DMS153 treated with DMSO at 0.1 percent for 48 hours (cell line): ENCODE data around the gene ATP5PD.
A peak's percentile ranks its signal among the peaks of the same experiment; 100 is the strongest.
"Not testable (repeated sequence)": the region's sequence is repeated elsewhere in the genome, so short reads cannot be mapped to it uniquely, and the experiment has no call there.

Experiments used
- DNase-seq: peaks from one replicate; lab custom pipeline; 2025; ENCODE audit not compliant: unreplicated experiment; lab: John Stamatoyannopoulos, UW

Gene ATP5PD

DNA sequence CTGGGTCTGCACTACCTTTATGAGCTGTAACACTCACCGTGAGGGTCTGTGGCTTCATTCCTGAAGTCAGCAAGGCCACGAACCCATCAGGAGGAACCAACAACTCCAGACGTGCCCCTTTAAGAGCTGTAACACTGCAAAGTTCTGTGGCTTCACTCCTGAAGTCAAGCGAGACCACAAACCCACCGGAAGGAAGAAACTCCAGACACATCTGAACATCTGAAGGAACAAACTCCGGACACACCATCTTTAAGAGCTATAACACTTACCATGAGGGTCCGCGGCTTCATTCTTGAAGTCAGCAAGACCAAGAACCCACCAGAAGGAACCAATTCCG, 21.4 kb downstream of the ATP5PD start:
- not testable (repeated sequence) for DNase-seq

DNA sequence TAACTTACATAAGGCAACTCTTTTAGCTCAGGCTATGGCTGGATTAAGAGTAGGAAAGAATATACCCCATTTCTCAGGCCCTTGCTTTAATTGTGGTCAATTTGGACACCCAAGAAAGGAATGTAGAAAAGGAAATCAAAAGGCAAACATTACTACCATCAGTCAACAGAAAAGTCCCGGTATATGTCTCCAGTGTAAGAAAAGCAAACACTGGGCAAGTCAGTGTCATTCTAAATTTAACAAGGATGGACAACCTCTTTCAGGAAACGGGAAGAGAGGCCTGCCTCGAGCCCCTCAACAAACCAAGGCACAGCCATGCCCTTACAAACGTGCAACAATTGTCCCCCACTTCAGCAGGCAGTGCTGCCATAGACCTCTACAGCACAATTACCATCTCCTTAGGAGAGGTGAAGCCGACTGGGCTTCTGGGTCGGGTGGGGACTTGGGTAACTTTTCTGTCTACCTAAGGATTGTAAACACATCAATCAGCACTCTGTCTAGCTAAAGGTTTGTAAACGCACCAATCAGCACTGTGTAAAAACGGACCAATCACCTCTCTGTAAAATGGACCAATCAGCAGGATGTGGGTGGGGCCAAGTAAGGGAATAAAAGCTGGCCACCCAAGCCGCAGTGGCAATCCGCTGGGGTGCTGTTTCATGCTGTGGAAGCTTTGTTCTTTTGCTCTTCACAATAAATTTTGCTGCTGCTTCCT, 21.9 kb downstream of the ATP5PD start:
- DNase-seq: no peak

DNA sequence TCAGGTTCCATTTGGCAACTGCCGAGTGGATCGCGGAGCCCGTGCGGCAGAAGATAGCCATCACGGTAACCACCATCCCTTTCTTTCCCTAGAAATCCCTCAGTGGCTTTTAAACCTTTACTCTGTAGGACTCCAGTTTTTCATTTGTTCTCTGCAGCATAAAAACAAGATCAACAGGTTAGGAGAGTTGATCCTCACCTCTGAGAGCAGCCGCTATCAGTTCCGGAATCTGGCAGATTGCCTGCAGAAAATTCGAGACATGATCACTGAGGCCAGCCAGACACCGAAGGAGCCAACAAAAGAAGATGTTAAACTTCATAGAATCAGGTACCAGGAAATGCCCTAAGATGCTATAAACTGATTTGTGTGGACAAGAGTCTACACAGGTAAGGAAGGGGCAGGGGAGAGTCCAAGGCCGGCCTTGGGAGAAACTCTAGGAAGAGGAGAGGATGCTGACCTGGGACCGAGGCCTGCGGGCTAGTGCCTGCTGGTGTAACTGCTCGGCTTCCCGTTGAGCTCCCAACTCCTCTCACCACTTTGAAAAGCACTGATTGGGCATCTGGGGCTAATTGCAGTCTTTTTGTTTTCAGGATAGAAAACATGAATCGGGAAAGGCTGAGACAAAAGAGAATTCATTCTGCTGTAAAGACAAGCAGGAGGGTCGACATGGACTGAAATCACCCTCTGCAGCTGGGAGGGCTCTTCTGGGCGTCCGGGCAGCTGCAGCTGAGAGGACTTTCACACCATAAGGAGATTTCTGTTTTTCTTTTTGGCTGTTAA, 26.2 kb downstream of the ATP5PD start:
- no peak for DNase-seq

DNA sequence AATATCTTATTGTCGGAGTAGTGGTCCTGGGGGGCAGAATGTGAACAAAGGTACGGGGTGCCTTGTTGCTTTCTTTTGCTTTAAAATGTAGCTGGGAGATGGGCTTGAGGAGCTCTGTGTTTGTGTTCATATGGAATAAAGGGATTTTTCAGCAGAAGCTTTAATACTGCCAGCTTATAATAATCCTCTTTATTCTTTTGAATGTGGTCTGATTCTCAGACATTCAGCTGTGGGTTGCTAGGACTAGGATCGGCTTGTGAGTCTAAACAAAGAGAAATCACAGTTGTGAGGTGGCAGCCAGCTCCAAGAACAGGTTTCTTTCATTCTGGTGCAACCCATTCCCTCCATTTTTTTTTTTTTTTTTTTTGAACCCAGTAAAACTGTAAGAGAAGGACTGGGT, 27.1 kb downstream of the ATP5PD start:
- DNase-seq: no peak

DNA sequence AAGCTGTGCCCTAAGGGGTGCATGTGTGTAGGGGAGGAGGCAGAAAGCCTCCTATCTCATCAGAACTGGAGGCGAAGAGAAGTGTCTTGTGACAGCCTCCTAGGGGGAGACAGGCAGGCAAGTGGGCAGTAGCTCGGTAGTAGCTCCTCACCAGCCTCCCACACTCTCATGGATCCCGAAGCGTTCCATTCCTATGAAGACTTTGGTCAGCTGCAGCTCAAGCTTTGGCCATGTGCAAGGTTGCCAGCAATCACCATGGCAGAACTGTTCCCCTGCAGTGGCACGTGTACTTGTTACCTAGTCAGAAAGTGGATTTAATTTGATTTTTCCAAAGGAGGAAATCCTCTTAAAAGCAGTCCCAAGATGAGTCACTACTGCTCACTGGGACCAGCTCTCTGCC, 27.6 kb downstream of the ATP5PD start:
- DNase-seq: no peak

DNA sequence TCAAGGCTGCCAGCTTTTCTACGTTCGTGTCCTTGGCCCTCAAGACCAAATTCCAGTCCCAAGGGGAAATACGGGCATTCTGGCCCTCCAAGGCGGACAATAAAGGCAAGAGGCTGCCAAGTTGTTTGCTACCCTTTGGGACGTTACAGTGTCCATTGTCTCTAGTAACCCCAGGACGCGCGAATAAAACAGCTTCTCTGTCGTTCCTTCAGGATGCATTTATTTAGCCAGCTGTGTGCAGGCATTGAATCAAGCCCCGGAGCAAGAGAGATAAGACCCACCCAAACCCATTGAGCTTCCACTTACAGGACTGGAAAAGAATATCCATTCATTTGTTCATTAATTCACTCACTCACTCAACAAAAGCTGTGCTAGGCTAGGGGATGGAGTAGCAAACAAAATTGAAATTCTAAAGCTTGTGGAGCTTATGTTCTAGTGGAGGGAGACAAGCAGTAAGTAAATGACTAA, 33.6 kb downstream of the ATP5PD start:
- DNase-seq: no peak

DNA sequence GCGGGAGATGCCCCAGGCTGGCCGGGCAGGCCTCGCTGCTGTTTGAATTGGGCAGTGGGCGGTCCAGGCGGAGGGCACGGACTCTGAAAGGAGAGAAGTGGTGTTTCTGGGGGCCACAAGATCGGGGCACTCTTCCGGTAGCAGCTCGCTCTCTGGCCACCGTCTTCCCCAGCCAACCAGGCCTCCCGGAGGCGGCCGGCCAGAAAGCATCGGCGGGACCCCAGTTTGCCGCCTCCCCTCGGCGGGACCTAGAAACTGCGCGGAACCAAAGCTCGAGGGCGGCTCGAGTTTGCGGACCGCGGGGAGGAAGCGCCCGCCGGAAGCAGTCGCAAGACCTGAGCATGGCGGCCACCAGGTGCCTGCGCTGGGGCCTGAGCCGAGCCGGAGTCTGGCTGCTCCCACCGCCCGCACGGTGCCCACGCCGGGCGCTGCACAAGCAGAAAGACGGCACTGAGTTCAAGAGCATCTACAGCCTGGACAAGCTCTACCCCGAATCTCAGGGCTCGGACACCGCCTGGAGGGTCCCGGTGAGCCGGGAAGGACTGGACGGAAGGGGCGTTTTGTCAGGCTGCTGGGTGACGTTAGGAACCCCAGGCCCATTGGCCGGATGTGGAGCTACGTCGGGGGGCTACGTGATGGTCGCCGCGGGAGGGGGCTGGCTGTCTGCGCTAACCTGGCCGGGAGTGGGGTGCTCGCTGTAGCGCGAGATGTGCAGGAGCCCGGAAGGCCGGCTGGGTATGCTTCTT, 34.2 kb downstream of the ATP5PD start, which contains the start of gene MRPL58:
TSS of gene MRPL58 (plus strand) at position 325 of the 746 bp plus-strand sequence. CDS start at position 342, 17 bp downstream.
- peak; percentile 67 for DNase-seq

DNA sequence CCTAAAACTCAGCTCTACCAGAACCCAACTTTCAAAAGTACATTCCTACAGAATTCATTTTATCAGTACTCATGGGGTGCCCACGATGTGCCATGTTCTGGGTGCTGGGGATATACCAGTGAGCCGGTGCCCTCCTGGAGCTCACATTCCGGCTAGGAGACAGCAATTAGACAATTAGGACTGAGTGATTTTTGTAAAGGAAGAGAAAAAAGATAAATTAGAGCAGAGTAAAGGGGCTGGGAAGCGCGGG, 34.7 kb downstream of the ATP5PD start:
- DNase-seq: no peak

DNA sequence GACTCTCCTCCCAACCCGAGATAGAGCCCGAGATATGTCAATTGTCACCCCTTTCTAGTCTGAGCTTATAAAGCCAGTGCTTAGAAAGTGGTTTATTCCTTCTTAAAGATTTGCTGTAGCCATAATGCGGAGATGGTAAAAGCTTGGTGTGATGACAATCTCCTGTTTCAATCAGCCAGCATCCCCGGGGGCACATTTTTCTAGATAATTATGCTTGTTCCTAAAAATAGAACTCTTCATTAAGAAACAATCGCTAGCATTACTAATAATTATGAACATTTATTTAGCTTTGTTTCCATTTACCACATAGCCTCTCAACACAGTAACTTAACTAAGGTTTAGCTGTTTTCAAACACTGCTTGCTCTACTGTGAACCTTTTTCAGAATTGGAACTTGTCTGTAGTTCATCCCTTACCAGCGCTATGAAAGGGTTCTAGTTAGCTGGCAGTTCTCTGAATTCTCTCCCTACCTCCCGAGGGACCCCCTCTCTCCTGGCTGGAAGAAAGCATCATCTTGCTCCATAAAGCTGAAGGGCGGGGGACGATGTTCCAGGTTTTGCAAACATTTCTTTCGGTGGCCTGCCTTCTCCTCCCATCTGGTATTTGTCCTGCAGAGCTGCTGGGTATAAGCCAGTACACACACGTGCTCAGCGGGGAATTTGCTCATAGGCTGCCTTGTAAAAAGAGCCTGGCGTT, 35.2 kb downstream of the ATP5PD start:
- DNase-seq: peak; percentile 22

DNA sequence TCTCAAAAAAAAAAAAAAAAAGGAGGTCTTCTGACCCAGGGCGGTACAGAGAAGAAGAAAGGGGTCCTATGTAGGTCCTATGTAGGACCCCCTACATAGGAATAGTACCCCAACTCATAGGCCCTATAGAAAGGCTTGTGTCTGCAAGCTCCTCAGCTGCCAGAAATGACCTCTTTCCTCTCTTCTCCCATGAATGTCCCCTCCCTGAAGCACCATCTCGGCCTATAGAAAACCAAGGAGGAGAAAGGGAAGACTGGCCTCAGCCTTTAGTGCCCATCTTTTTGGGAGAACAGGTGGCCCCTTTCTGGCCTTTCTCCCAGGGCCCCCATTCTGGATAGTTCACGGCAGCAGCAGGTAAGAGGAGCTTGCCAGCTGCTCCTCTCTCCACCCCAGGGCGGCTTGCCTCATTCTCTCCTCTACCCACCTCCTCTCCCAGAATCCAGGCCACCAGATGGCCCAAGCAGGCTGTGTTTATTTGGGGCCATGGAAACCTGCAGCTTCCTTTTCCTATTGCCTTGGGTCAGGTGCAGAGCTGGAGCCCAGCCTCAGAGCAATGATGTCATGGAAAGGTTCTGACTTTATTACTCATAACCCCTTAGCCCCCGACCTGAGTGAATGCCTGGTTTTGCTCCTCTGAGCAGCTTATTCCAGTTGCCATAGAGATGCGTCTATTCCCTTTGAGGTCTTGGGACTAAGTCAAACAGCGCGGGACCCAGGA, 35.9 kb downstream of the ATP5PD start:
- DNase-seq: peak; percentile 74

DNA sequence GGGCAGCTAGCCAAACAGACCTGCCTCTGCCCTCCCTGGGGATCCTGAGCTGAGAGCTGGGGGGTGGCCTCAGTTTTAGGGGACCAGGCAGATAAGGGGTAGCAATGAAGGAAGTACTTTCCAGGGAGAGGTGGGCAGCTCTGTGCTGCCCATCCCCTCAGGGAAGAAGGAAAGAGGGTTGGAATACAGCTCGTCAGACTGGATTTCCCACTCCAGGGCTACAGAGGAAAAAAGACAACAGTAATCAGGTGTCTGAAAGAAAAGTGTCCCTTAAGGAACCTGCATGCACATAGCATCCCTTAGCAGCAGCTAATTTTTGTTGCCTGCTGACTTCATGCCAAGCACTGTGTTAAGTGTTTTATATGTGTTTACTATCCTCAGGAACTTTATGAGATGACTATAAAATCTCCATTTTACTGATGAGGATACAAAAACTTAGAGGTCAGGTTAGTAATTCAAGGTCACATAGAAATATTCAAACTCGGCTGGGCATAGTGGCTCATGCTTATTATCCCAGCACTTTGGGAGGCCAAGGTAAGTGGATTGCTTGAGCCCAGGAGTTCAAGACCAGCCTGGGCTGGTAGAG, 37.5 kb downstream of the ATP5PD start:
- no peak for DNase-seq

DNA sequence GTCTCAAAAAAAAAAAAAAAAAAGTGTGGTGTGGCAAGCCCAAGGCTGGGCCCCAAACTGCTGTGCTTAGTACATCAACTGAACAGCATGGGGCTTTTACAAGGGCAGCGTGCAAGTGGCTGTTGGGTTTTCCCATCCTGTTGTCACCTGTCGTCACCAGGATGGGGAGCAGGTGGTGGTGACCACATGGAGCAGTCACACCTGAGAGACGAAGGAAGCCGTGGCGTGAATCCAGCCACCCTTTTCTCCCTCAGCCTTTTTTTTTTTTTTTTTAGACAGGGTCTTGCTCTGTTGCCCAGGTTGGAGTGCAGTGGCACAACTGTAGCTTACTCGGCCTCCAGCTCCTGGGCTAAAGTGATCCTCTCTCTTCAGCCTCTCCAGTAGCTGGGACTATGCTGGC, 38.4 kb downstream of the ATP5PD start:
- DNase-seq: no peak

DNA sequence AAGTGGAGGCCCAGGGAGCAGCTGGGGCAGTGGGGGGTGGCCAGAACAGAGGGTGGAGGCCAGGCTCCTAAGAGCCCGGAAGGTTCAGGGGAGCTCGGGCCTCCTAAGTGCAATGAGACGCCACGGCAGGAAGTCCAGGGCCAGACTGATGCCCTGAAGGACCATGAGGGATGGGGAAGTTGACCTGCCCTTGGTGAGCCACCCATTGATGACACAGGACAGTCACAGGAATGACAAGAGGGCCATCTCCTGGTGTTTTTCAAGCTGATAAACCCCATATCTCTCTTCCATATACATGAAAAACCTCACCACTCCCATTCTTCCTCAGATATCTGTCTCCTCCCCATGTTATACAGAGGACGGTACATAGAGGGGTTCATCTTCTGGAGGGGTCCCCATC, 40.1 kb downstream of the ATP5PD start:
- no peak for DNase-seq

DNA sequence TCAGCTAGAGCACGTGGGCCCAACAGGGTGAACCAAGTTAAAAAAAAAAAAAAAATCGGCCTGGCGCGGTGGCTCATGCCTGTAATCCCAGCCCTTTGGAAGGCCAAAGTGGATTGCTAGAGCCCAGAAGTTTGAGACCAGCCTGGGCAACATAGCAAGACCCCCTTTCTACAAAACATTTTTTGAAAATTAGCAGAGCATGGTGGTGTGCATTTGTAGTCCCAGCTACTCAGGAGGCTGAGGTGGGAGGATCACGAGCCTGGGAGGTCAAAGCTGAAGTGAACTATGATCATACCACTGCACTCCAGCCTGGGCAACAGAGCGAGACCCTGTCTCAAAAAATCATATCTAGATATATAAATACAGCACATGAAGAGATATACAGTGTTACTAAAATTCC, 40.7 kb downstream of the ATP5PD start:
- DNase-seq: not testable (repeated sequence)

DNA sequence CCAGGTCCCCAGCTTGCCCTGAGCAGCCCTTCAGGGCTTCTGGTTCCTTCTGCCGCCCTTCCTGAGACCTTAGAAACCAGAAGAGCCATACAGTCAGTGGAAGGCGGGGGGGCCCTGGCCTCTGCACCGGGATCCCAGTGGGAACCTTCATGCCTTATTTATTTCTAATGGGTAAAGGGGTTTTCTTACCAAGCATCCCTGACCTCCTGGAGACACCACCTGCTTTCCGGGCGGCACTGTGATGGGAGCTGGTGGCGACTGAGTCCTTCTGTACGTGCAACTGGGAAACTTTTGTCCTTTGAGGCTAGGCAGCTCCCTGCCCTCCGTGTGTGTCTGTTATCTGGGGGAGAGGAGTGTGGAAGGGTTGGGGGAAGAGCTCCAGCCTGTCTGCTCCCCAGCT, 41.5 kb downstream of the ATP5PD start:
- no peak for DNase-seq

DNA sequence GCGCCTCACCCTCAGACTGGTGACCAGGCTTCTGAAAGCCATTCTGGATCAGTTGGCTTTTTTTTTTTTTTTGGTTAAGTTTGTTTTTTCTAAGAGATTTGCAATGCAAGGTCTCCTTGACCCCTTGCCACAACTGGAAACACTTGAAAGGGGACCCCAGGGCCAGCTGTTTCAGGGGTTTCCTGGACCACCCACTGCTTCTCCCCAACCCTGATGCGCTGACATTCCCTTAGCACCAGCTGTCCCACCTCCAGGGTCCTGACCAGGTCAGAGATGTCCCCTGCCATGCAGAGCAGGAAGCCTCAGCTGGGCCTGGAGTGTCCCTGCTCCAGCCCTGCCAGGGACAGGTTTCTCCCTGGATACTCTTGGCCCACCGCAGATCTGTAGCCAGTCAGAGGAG, 42.4 kb downstream of the ATP5PD start:
- DNase-seq: no peak

DNA sequence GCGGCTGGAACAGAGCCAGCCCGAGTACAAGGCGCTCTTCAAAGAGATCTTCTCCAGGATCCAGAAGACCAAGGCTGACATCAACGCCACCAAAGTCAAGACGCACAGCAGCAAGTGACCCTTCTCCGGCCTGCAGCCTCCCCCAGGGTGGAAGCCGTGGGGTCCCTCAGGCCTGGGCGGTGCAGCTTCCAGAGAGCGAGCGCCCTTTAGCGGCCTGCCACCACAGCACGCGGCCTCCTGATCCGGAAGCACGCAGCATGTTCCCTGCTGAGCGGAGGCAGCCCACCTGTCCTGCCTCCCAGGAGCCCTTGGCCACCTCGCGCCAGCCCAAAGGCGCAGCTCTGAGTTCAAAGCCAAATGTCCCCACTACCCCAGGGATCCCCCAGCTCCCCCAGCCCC, 42.8 kb downstream of the ATP5PD start:
- DNase-seq: no peak

DNA sequence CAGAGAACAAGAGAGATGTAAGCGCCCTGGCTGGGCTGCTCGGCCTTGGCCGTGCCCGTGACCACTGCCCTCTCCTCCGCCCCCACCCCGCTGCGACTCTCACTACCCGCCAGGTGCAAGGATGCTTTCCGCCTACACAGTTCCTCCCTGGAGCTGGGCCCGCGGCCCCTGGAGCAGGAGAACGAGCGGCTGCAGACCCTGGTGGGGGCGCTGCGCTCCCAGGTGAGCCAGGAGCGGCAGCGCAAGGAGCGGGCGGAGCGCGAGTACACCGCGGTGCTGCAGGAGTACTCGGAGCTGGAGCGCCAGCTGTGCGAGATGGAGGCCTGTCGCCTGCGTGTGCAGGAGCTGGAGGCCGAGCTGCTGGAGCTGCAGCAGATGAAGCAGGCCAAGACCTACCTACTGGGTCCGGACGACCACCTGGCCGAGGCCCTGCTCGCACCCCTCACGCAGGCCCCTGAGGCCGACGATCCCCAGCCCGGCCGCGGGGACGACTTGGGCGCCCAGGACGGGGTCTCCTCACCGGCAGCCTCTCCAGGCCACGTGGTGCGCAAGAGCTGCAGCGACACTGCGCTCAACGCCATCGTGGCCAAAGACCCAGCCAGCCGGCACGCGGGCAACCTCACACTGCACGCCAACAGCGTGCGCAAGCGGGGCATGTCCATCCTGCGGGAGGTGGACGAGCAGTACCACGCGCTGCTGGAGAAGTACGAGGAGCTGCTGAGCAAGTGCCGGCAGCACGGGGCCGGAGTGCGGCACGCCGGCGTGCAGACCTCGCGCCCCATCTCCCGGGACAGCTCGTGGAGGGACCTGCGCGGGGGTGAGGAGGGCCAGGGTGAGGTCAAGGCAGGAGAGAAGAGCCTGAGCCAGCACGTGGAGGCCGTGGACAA, 43.5 kb downstream of the ATP5PD start:
- no peak for DNase-seq
